GM18867 (cell line): ENCODE results near the gene KREMEN1.
"Not testable (repeated sequence)": the region's sequence is repeated elsewhere in the genome, so short reads cannot be mapped to it uniquely, and the experiment has no call there.

Source experiments
- ATAC-seq: cut with Tn5 transposase; IDR thresholded peaks from one replicate; pipeline ENCODE4 v1.9.1; 2021; ENCODE audit warnings: mild to moderate bottlenecking, moderate library complexity; ENCODE audit not compliant: unreplicated experiment

KREMEN1 gene

GRCh38 chr22:29102300-29102699 is 29.5 kb downstream of the KREMEN1 start:
- no peak for ATAC-seq

- ATAC-seq = no peak
These were observed 30.3 kb downstream of the KREMEN1 start for GRCh38 chr22:29103121-29103520.

- no peak for ATAC-seq
These were observed 32.6 kb downstream of the KREMEN1 start for GRCh38 chr22:29105468-29105867.

GRCh38 chr22:29106839-29107238 is 34.0 kb downstream of the KREMEN1 start:
- no peak for ATAC-seq

- no peak for ATAC-seq
These were observed 35.3 kb downstream of the KREMEN1 start for GRCh38 chr22:29108137-29108536.

GRCh38 chr22:29109822-29110221 is 37.0 kb downstream of the KREMEN1 start:
- no peak for ATAC-seq

GRCh38 chr22:29110946-29111345 is 38.1 kb downstream of the KREMEN1 start:
- ATAC-seq = no peak

- ATAC-seq = no peak
These were observed 39.3 kb downstream of the KREMEN1 start for GRCh38 chr22:29112121-29112520.

- ATAC-seq = no peak
These were observed 39.8 kb downstream of the KREMEN1 start for GRCh38 chr22:29112681-29113080.

GRCh38 chr22:29113319-29113718 is 40.5 kb downstream of the KREMEN1 start:
- ATAC-seq = no peak

- no peak for ATAC-seq
These were observed 41.6 kb downstream of the KREMEN1 start for GRCh38 chr22:29114392-29114791.

- no peak for ATAC-seq
These were observed 43.0 kb downstream of the KREMEN1 start for GRCh38 chr22:29115682-29116288.

GRCh38 chr22:29116397-29117123 is 43.7 kb downstream of the KREMEN1 start:
- ATAC-seq = no peak

- no peak for ATAC-seq
These were observed 45.1 kb downstream of the KREMEN1 start for GRCh38 chr22:29117799-29118477.

GRCh38 chr22:29120098-29120912 is 47.5 kb downstream of the KREMEN1 start:
- not testable (repeated sequence) for ATAC-seq

GRCh38 chr22:29121124-29121523 is 48.3 kb downstream of the KREMEN1 start:
- no peak for ATAC-seq

- no peak for ATAC-seq
These were observed 49.2 kb downstream of the KREMEN1 start for GRCh38 chr22:29122041-29122440.

- ATAC-seq = no peak
These were observed 52.1 kb downstream of the KREMEN1 start for GRCh38 chr22:29124777-29125442.

- ATAC-seq = no peak
These were observed 52.6 kb downstream of the KREMEN1 start for GRCh38 chr22:29125443-29125778.

GRCh38 chr22:29125844-29126243 is 53.0 kb downstream of the KREMEN1 start:
- ATAC-seq = no peak
